Epithelial cell of proximal tubule (primary cell): ENCODE data around the gene ZBTB17. TPM values are rescaled to one million over a fixed set of nuclear protein-coding genes. Genes with fewer than 3 reads are reported as not detected.

Experiments
- DNase-seq: peaks from one replicate; pipeline ENCODE4 v3.0.0-alpha.2; 2011; ENCODE audit warnings: low read depth
- H3K4me3 ChIP-seq: 2 replicates; pipeline ENCODE4 v1.5.1; 2011; ENCODE audit warnings: low read depth, mild to moderate bottlenecking, low read length
- total RNA-seq: library from RNA; depleted of rRNA; stranded (reverse); fragments of >200 nt; gene quantifications from 2 replicates; pipeline ENCODE4 v1.2.3, GENCODE V29; 2015
- TF ChIP-seq, protein P1 (sequence below): conservative IDR thresholded peaks from 2 replicates; pipeline ENCODE4 v1.5.1; 2012; ENCODE audit warnings: low read depth, mild to moderate bottlenecking, low read length

Gene ZBTB17
- total RNA-seq, 1 donor from 2014 or later, result 22.5 TPM

DNA sequence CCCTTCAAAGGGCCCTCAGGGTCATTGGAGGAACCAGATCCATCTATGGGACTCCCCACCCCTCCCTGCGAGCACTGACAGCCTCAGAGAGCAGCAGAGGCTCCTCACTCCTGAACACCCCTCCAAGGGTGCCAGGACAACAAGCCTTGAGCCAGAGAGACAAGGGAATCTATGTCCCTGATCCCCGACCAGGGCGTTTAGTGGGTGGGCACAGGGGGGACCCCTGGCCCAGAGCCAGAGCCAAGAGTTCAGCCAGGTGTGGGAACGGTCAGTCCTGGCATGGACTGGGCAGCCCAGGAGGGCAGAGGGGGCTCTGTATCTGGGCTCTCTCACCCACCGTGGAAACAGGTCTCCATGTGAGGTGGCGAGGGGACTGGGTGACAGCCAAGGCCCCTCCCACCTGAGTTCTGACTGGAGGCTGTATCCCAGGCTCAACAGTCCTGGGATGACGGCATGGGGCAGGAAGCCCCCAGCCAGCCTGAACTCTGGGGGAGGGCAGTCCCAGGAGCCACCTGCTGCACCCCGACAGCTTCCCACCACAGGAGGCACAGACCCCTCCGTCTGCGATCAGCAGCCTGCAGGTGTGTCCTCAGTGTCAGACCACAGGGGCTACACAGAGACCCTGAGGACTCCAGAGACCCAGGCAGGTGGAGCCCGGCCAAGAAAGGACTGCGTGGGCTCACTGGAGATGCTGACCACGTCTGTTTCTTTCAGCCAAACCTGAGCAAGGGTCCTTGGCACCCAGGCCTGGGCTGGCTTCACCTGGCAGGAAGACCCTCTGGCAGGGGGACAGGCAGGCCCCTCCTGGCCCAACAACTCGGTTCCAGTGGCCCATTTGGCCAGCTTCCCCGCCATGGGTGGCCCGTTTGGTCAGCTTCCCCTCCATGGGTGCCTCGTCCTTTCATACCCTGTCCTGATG, 16.9 kb upstream of the ZBTB17 start:
- H3K4me3 ChIP-seq, result no peak overlapping the region
- TF ChIP-seq, protein P1, sequence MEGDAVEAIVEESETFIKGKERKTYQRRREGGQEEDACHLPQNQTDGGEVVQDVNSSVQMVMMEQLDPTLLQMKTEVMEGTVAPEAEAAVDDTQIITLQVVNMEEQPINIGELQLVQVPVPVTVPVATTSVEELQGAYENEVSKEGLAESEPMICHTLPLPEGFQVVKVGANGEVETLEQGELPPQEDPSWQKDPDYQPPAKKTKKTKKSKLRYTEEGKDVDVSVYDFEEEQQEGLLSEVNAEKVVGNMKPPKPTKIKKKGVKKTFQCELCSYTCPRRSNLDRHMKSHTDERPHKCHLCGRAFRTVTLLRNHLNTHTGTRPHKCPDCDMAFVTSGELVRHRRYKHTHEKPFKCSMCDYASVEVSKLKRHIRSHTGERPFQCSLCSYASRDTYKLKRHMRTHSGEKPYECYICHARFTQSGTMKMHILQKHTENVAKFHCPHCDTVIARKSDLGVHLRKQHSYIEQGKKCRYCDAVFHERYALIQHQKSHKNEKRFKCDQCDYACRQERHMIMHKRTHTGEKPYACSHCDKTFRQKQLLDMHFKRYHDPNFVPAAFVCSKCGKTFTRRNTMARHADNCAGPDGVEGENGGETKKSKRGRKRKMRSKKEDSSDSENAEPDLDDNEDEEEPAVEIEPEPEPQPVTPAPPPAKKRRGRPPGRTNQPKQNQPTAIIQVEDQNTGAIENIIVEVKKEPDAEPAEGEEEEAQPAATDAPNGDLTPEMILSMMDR, result no peak
- no peak for DNase-seq

DNA sequence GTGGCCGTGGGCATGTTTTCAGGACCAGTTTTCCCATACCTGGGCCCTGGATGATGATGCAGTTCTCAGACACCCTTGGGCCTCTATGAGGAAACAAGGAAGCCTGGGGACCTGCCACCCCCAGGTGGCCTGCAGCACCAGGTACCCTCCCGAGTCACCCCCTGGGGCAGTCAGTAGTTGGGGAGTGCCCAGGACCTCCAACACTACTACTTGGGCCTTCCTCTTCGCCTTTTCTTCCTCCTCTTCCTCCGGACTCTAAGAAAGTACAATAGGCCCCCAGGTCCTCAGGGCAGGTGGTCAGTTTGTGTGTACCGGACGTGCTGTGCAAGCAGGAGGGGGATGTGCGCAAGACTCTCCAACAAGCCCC, 16.3 kb upstream of the ZBTB17 start:
- no peak overlapping the region for H3K4me3 ChIP-seq
- no peak for DNase-seq
- TF ChIP-seq, protein P1, result no peak

DNA sequence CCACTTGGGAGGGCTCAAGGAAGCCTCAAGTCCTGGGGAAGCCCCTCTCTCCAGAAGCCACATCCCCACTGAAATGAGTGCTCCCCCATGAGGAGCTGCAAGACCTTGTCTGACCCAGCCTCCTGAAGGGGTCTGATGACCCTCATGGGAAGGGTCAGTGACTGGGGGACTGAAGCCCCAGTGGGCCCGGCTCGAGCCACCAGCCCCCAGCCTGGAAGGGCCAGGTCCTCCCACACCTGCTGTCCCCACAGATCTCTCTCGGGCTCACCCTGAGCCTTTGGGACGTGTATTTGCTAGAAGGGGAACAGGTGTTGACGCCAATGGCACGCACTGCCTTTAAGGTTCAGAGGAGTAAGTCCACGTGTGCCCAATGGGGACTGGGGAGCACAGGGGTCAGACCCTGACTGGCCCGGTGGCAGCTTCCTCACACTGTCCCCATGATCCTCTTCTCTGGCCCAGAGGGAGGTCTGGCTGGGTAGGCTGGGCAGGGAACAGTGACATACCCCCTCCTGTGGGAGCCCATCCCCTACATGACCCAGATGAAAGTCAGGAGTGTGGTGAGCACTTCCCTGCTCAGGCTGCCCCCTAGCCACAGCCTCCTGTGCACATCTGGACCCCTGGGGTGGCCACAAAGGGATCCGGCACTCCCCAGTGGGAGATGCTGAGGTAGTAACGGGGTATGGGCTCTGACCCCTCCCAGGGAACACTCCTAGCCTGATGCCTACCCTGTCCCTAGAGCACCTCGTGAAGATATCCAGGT, 15.7 kb upstream of the ZBTB17 start:
- TF ChIP-seq, protein P1, result no peak
- no peak for DNase-seq
- H3K4me3 ChIP-seq, result no peak overlapping the region

DNA sequence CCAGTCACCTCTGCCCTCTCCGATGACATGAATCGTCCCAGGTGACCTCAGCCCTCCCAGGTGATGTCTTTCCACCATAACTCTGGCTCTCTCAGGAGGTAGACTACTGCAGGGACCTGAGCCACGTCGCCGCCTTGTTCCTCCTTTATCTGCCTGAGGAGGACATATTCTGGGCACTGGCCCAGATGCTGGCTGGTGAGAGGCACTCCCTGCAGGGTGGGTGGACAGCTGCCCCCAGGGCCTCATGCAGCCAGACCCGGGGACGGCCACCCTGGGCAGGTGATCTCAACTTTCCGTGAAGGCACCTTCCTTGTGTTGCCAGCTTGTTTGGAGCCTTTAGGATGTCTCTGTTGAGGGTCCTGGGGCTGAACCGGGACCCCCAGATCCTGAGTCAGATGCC, 13.9 kb upstream of the ZBTB17 start:
- TF ChIP-seq, protein P1, result no peak
- no peak for DNase-seq
- no peak overlapping the region for H3K4me3 ChIP-seq

DNA sequence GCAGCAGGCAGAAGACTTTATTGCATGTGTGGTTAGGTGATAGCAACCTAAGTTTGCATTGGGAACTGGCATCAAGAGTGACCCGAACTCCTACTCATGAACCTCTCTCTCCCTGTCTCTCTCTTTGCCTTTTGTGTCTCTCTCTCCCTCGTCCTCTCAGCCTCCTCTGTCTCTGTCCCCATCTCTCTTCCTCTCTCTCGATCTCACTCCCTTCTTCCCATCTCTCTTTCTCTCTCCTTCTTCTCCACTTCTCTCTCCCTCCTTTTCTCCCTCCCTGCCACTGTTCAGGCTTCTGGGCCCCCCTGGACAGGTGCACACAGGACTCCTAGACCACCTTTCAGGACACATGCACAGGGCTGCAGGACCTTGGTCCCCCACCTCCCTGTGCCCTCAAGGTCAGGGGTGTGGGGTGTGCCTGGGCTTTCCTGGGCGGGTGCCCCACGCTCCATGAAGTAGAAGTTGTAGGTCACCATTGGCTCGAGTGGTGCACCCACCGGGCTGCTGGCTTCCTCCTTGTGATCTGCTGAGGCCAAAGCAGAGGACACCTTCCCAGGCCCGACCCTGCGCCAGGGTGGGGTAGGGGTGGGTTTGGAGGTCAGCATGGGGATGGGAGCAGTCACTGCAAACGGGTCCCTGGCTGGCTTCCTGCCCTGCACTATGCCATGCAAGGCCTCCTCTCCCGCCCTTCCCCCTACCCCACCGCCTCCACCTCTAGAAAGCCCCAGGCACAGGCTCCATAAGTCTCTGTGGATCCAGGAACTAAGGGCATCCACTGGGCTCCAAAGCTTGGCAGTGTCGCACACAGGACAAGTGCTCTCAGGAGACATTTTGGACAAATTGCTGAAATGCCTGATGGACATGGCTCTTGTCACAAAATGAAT, 13.2 kb upstream of the ZBTB17 start:
- TF ChIP-seq, protein P1, result no peak
- no peak for DNase-seq
- H3K4me3 ChIP-seq, result no peak overlapping the region

DNA sequence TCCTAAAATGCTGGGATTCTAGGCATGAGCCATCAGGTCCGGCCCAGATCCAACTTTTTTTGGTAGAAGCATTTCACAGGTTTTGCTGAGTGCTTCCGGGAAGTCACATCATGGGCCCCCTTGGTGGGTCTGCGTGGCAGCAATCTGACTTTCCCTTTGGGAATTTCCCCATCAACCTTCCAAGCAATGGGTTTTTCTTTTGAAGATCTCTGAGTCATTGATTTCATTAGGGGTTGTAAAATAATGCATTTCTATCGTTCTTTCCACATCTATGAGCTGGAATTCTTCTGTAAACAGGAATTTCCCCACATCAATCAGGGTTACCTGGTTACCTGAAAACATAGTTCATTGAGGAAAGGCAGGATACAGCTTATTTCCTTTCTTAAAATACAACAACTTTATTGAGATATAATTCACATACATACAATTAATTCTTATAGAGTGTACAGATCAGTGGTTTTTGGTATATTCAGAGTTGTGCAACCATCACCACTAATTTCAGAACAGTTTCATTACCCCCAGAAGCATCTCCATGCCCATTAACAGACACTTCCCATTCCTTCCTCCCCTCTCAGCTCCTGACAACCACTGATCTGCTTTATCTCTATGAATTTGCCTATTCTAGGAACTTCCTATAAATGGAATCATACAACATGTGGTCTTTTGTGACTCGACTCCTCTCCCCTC, 9.9 kb upstream of the ZBTB17 start:
- TF ChIP-seq, protein P1, result no peak
- DNase-seq, result peak; percentile 56
- no peak overlapping the region for H3K4me3 ChIP-seq
